SK-N-SH treated with all-trans-retinoic acid at 6 μM for 48 hours (cell line): Measurements from ENCODE around the gene GNAQ.

Experiments used
- ATAC-seq: fragments of 200-7000 bp; cut with Tn5 transposase; 3 replicates; pipeline ENCODE4 v1.9.1; 2020; ENCODE audit warnings: mild to moderate bottlenecking, moderate library complexity
- ARNTL ChIP-seq: fragments of 450-650 bp; formaldehyde crosslinking; IDR thresholded peaks from 2 replicates; pipeline ENCODE4 v1.5.0; 2020; ENCODE audit warnings: low read depth, mild to moderate bottlenecking, moderate library complexity, borderline replicate concordance
- CSDC2 ChIP-seq: fragments of 250-450 bp; sonication (Bioruptor Pico); IDR thresholded peaks from 2 replicates; pipeline ENCODE4 v1.5.0; 2020; ENCODE audit warnings: mild to moderate bottlenecking, moderate library complexity
- ESRRG ChIP-seq: fragments of 250-450 bp; sonication (Bioruptor Pico); IDR thresholded peaks from 2 replicates; pipeline ENCODE4 v1.6.1; 2021; ENCODE audit warnings: mild to moderate bottlenecking
- GLIS3 ChIP-seq: fragments of 250-450 bp; sonication (Bioruptor Pico); IDR thresholded peaks from 2 replicates; pipeline ENCODE4 v1.5.0; 2020; ENCODE audit warnings: mild to moderate bottlenecking, moderate library complexity
- ISL1 ChIP-seq: fragments of 250-450 bp; sonication (Bioruptor Pico); IDR thresholded peaks from 2 replicates; pipeline ENCODE4 v2.1.2; 2022; ENCODE audit warnings: mild to moderate bottlenecking, moderate library complexity
- PATZ1 ChIP-seq: fragments of 250-450 bp; sonication (Bioruptor Pico); IDR thresholded peaks from 2 replicates; pipeline ENCODE4 v1.8.0; 2020; ENCODE audit warnings: mild to moderate bottlenecking, moderate library complexity, borderline replicate concordance
- POU6F1 ChIP-seq: fragments of 250-450 bp; sonication (Bioruptor Pico); IDR thresholded peaks from 2 replicates; pipeline ENCODE4 v1.8.0; 2021; ENCODE audit warnings: low read depth, mild to moderate bottlenecking, moderate library complexity, borderline replicate concordance
- RARB ChIP-seq: fragments of 250-450 bp; sonication (Bioruptor Pico); IDR thresholded peaks from 2 replicates; pipeline ENCODE4 v1.8.0; 2021; ENCODE audit warnings: mild to moderate bottlenecking, moderate library complexity
- TCF4 ChIP-seq: fragments of 250-450 bp; sonication (Bioruptor Pico); IDR thresholded peaks from 2 replicates; pipeline ENCODE4 v1.8.0; 2021; ENCODE audit warnings: mild to moderate bottlenecking, moderate library complexity, borderline replicate concordance
- TSHZ2 ChIP-seq: fragments of 250-450 bp; sonication (Bioruptor Pico); IDR thresholded peaks from 2 replicates; pipeline ENCODE4 v1.5.0; 2020; ENCODE audit warnings: mild to moderate bottlenecking, moderate library complexity
- ZC3H10 ChIP-seq: fragments of 250-450 bp; sonication (Bioruptor Pico); IDR thresholded peaks from 2 replicates; pipeline ENCODE4 v1.5.1; 2021; ENCODE audit warnings: mild to moderate bottlenecking, moderate library complexity
- ZFP3 ChIP-seq: fragments of 250-450 bp; sonication (Bioruptor Pico); IDR thresholded peaks from 2 replicates; pipeline ENCODE4 v1.5.0; 2020; ENCODE audit warnings: mild to moderate bottlenecking, moderate library complexity
- ZFP30 ChIP-seq: fragments of 450-650 bp; formaldehyde crosslinking; IDR thresholded peaks from 2 replicates; pipeline ENCODE4 v1.5.0; 2022; ENCODE audit warnings: mild to moderate bottlenecking, moderate library complexity
- ZNF565 ChIP-seq: fragments of 450-650 bp; formaldehyde crosslinking; conservative IDR thresholded peaks from 2 replicates; pipeline ENCODE4 v1.5.0; 2020; ENCODE audit warnings: low read depth, mild to moderate bottlenecking, moderate library complexity
- ZNF70 ChIP-seq: fragments of 450-650 bp; formaldehyde crosslinking; IDR thresholded peaks from 2 replicates; pipeline ENCODE4 v1.5.0; 2020; ENCODE audit warnings: mild to moderate bottlenecking, moderate library complexity
- ZNF8 ChIP-seq: fragments of 450-650 bp; formaldehyde crosslinking; IDR thresholded peaks from 2 replicates; pipeline ENCODE4 v1.5.0; 2020; ENCODE audit warnings: mild to moderate bottlenecking, moderate library complexity
- TF ChIP-seq, protein P1 (sequence below): fragments of 250-450 bp; sonication (Bioruptor Pico); IDR thresholded peaks from 2 replicates; pipeline ENCODE4 v1.5.1; 2020; ENCODE audit warnings: low read depth, mild to moderate bottlenecking, moderate library complexity

The GNAQ gene

GRCh38 chr9:77779010-77779409 lies 252.6 kb downstream of the GNAQ start:
- TF ChIP-seq ZC3H10 (CRISPR knock-in tag) = no peak
- no peak for TF ChIP-seq ARNTL
- no peak for TF ChIP-seq ESRRG (CRISPR knock-in tag)
- no peak for TF ChIP-seq TCF4 (CRISPR knock-in tag)
- TF ChIP-seq CSDC2 (CRISPR knock-in tag) = no peak
- TF ChIP-seq TSHZ2 = no peak
- no peak for TF ChIP-seq ZNF8 (CRISPR knock-in tag)
- no peak for TF ChIP-seq ZFP3 (CRISPR knock-in tag)
- TF ChIP-seq PATZ1 (CRISPR knock-in tag) = no peak
- no peak for TF ChIP-seq GLIS3 (CRISPR knock-in tag)
- TF ChIP-seq POU6F1 (CRISPR knock-in tag) = no peak
- TF ChIP-seq, protein P1, sequence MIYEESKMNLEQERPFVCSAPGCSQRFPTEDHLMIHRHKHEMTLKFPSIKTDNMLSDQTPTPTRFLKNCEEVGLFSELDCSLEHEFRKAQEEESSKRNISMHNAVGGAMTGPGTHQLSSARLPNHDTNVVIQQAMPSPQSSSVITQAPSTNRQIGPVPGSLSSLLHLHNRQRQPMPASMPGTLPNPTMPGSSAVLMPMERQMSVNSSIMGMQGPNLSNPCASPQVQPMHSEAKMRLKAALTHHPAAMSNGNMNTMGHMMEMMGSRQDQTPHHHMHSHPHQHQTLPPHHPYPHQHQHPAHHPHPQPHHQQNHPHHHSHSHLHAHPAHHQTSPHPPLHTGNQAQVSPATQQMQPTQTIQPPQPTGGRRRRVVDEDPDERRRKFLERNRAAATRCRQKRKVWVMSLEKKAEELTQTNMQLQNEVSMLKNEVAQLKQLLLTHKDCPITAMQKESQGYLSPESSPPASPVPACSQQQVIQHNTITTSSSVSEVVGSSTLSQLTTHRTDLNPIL = no peak
- TF ChIP-seq ISL1 (CRISPR knock-in tag) = no peak
- no peak for TF ChIP-seq ZFP30 (CRISPR knock-in tag)
- ATAC-seq = no peak

- ATAC-seq = no peak
- TF ChIP-seq CSDC2 (CRISPR knock-in tag) (no peak), TCF4 (CRISPR knock-in tag) (no peak)
- TF ChIP-seq, all 23 proteins: peak for 0
Observed at GRCh38 chr9:77773381-77773780, 258.2 kb downstream of the GNAQ start.

GRCh38 chr9:77772646-77773045 lies 259.0 kb downstream of the GNAQ start:
- TF ChIP-seq ZNF565 (CRISPR knock-in tag) = no peak
- TF ChIP-seq, protein P1 = no peak
- no peak for TF ChIP-seq TCF4 (CRISPR knock-in tag)
- no peak for TF ChIP-seq POU6F1 (CRISPR knock-in tag)
- no peak for TF ChIP-seq PATZ1 (CRISPR knock-in tag)
- TF ChIP-seq RARB (CRISPR knock-in tag) = no peak
- TF ChIP-seq ZNF70 (CRISPR knock-in tag) = no peak
- TF ChIP-seq ZC3H10 (CRISPR knock-in tag) = no peak
- TF ChIP-seq ARNTL = no peak
- TF ChIP-seq CSDC2 (CRISPR knock-in tag) = no peak
- TF ChIP-seq, all 23 proteins: peak for 0
- ATAC-seq = no peak
